ENCODE results near the gene VSTM5.

DNA sequence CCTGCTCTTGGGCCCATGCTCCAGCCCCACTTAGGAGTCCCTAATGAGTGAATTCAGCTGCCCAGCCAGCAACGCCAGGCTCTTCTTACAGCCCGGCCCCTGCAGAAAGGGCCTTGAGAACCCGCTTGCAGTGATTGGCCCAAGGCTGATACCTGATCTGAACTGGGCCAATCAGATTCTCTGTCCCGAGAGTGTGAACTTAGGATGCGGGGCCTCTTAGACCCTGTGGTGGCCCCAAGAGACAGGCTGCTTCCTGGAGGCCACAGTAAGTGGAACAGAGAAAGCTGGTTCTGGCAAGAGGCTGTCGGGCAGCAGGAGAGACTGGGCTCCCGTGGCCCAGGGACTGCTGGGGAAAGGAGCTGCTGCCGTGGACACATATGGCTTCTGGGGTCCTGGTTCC lies 11.5 kb downstream of the VSTM5 start:
- no peak for TF ChIP-seq EP300 (IDR thresholded peaks at IDR 0.05)
- TF ChIP-seq, protein P1, sequence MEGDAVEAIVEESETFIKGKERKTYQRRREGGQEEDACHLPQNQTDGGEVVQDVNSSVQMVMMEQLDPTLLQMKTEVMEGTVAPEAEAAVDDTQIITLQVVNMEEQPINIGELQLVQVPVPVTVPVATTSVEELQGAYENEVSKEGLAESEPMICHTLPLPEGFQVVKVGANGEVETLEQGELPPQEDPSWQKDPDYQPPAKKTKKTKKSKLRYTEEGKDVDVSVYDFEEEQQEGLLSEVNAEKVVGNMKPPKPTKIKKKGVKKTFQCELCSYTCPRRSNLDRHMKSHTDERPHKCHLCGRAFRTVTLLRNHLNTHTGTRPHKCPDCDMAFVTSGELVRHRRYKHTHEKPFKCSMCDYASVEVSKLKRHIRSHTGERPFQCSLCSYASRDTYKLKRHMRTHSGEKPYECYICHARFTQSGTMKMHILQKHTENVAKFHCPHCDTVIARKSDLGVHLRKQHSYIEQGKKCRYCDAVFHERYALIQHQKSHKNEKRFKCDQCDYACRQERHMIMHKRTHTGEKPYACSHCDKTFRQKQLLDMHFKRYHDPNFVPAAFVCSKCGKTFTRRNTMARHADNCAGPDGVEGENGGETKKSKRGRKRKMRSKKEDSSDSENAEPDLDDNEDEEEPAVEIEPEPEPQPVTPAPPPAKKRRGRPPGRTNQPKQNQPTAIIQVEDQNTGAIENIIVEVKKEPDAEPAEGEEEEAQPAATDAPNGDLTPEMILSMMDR (IDR thresholded peaks at IDR 0.05) = no peak

Data from sigmoid colon (tissue), 4 donors.